Measurements from ENCODE around the gene ARFGAP1. TPM values are rescaled to one million over a fixed set of nuclear protein-coding genes. Genes with fewer than 3 reads are reported as not detected.

Gene ARFGAP1
- total RNA-seq, 3 donors from 2014 or later: 76.5 to 85.8 (median 82.4) TPM

- H3K4me3 ChIP-seq: no peak overlapping the region
- intact Hi-C loops (cut with DNase I, micrococcal nuclease): no loop called here
- no peak for TF ChIP-seq CTCF (IDR thresholded peaks at IDR 0.05)
- ATAC-seq: no peak
- peak in 2 of 3 donors; percentile 7 to 24 for DNase-seq
- H3K36me3 ChIP-seq (ENCODE audit: low read depth): no peaks in the 10 kb centered on the region
- H3K4me1 ChIP-seq (ENCODE audit: low read depth): no peaks in the 10 kb centered on the region
- no peaks in the 10 kb centered on the region for H3K9me3 ChIP-seq
These were observed 46.0 kb downstream of the ARFGAP1 start for GRCh38 chr20:63318391-63319163.

- TF ChIP-seq CTCF (IDR thresholded peaks at IDR 0.05): no peak
- Histone ChIP-seq H3K4me3 (no peak overlapping the region), H3K36me3 (ENCODE audit: low read depth) (no peaks in the 10 kb centered on the region), H3K4me1 (ENCODE audit: low read depth) (no peaks in the 10 kb centered on the region), H3K9me3 (no peaks in the 10 kb centered on the region)
- intact Hi-C loops (cut with DNase I, micrococcal nuclease): no loop called here
- DNase-seq: peak in 1 of 3 donors; percentile 28
- no peak for ATAC-seq
These were observed 46.8 kb downstream of the ARFGAP1 start for GRCh38 chr20:63319164-63320040.

GRCh38 chr20:63320041-63320511 lies 47.5 kb downstream of the ARFGAP1 start:
- ATAC-seq: no peak
- no peaks in the 10 kb centered on the region for H3K4me1 ChIP-seq (ENCODE audit: low read depth)
- DNase-seq: peak in 1 of 3 donors; percentile 37
- no peaks in the 10 kb centered on the region for H3K36me3 ChIP-seq (ENCODE audit: low read depth)
- no peak overlapping the region for H3K4me3 ChIP-seq
- no peaks in the 10 kb centered on the region for H3K9me3 ChIP-seq
- TF ChIP-seq CTCF (IDR thresholded peaks at IDR 0.05): no peak
- intact Hi-C loops (cut with DNase I, micrococcal nuclease): no loop called here

GRCh38 chr20:63320616-63321147 lies 48.1 kb downstream of the ARFGAP1 start:
- intact Hi-C loops (cut with DNase I, micrococcal nuclease): no loop called here
- ATAC-seq (no peak), DNase-seq (peak in 1 of 3 donors; percentile 25)
- Histone ChIP-seq H3K4me1 (ENCODE audit: low read depth) (no peaks in the 10 kb centered on the region), H3K9me3 (no peaks in the 10 kb centered on the region), H3K36me3 (ENCODE audit: low read depth) (no peaks in the 10 kb centered on the region), H3K4me3 (no peak overlapping the region)
- no peak for TF ChIP-seq CTCF (IDR thresholded peaks at IDR 0.05)

- intact Hi-C loops (cut with DNase I, micrococcal nuclease): no loop called here
- TF ChIP-seq CTCF (IDR thresholded peaks at IDR 0.05): no peak
- no peak overlapping the region for H3K4me3 ChIP-seq
- H3K9me3 ChIP-seq: no peaks in the 10 kb centered on the region
- peak in 2 of 3 donors; percentile 21 to 44 for DNase-seq
- H3K4me1 ChIP-seq (ENCODE audit: low read depth): no peaks in the 10 kb centered on the region
- no peak for ATAC-seq
- no peaks in the 10 kb centered on the region for H3K36me3 ChIP-seq (ENCODE audit: low read depth)
These were observed 48.7 kb downstream of the ARFGAP1 start for GRCh38 chr20:63321148-63321831.
